K562 (cell line): ENCODE measurements around the gene CEP126. TPM values are rescaled to one million over a fixed set of nuclear protein-coding genes. Genes with fewer than 3 reads are reported as not detected.
A peak's percentile ranks its signal among the peaks of the same experiment; 100 is the strongest.

ENCODE experiments used
- ATAC-seq: fragments of 200-7000 bp; cut with Tn5 transposase; 3 replicates; pipeline ENCODE4 v1.9.1; 2020; ENCODE audit warnings: moderate library complexity
- BruUV-seq: library from RNA; stranded (reverse); fragments of 400-500 nt; replicated peaks from 2 replicates; lab custom pipeline; 2021; lab: Mats Ljungman, UMichigan
- CTCF ChIA-PET: fragments of 300-600 bp; formaldehyde crosslinking; extraction: SDS; loops from one replicate; lab custom pipeline; 2021; ENCODE audit warnings: low intra/inter-chr PET ratio; lab: Yijun Ruan, JAX
- POLR2A ChIA-PET: fragments of 300-600, 350-650 bp; sonication (Branson Sonifier 250); formaldehyde crosslinking; extraction: SDS; loops from one replicate; lab custom pipeline; 2021; ENCODE audit warnings: antibody characterized with exemption, inconsistent platforms; lab: Yijun Ruan, JAX
- DNase-seq, 4 experiments: peaks; one replicate each; pipeline versions ENCODE4 v3.0.0 to v3.0.0-alpha.2; 2011 to 2018; ENCODE audit warnings: low spot score in 3 of 4, mixed read lengths in 3 of 4; ENCODE audit errors: extremely low read depth in 1 of 4
- FAIRE-seq: peaks from 2 replicates; lab custom pipeline; 2011; peaks lifted over from hg19 to GRCh38; lab: Jason Lieb, UNC
- H2AFZ ChIP-seq: 2 replicates; pipeline ENCODE4 v1.6.0; 2011; ENCODE audit warnings: low read depth, low read length, control low read depth, inconsistent platforms
- H3K27ac ChIP-seq: fragments of 200-600 bp; 3 replicates; pipeline ENCODE4 v1.8.0; 2011; ENCODE audit warnings: low read depth, mild to moderate bottlenecking, control low read depth, inconsistent platforms, low read length, moderate library complexity, mixed read lengths; ENCODE audit errors: extremely low read depth
- H3K27me3 ChIP-seq, 2 experiments: fragments of 300-600 bp in 1 of 2; 2 replicates in 1 of 2; 3 replicates in 1 of 2; pipeline versions ENCODE4 v1.6.0 to v1.8.0; 2011; ENCODE audit warnings: inconsistent platforms in 2 of 2, low read length in 2 of 2, mild to moderate bottlenecking in 1 of 2, mixed read lengths in 1 of 2, moderate library complexity in 1 of 2; ENCODE audit not compliant: control insufficient read depth in 2 of 2, insufficient read depth in 2 of 2
- H3K36me3 ChIP-seq: fragments of 300-600 bp; 3 replicates; pipeline ENCODE4 v1.8.0; 2011; ENCODE audit warnings: mild to moderate bottlenecking, low read length, inconsistent platforms; ENCODE audit not compliant: control insufficient read depth, insufficient read depth
- H3K4me1 ChIP-seq, 2 experiments: fragments of 200-600 bp in 1 of 2; replicated peaks in 1 of 2; 2 replicates in 1 of 2; 3 replicates in 1 of 2; pipeline versions ENCODE4 v1.5.1 to v1.8.0; 2011; ENCODE audit warnings: inconsistent platforms in 2 of 2, low read length in 2 of 2, mild to moderate bottlenecking in 1 of 2, mixed read lengths in 1 of 2, moderate library complexity in 1 of 2; ENCODE audit not compliant: control insufficient read depth in 2 of 2, insufficient read depth in 2 of 2
- H3K4me2 ChIP-seq: 2 replicates; pipeline ENCODE4 v1.6.1; 2011; ENCODE audit warnings: low read length, control low read depth, inconsistent platforms, mixed read lengths; ENCODE audit not compliant: insufficient read depth
- H3K4me3 ChIP-seq: fragments of 200-600 bp; sonication (generic), shearing (Covaris generic); 2 replicates; pipeline ENCODE4 v1.5.1; 2016; ENCODE audit warnings: control low read depth, inconsistent platforms
- H3K79me2 ChIP-seq: fragments of 200-600 bp; 3 replicates; pipeline ENCODE4 v1.8.0; 2011; ENCODE audit warnings: low read length, inconsistent platforms; ENCODE audit not compliant: control insufficient read depth, insufficient read depth
- H3K9ac ChIP-seq, 2 experiments: 2 replicates each; pipeline versions ENCODE4 v1.6.0 to v1.6.1; 2011; ENCODE audit warnings: low read depth in 2 of 2, low read length in 2 of 2, control low read depth in 1 of 2, inconsistent platforms in 1 of 2, mild to moderate bottlenecking in 1 of 2, mixed read lengths in 1 of 2; ENCODE audit not compliant: insufficient read depth in 1 of 2
- H3K9me1 ChIP-seq: one replicate; pipeline ENCODE4 v1.6.0; 2011; ENCODE audit warnings: inconsistent platforms, mild to moderate bottlenecking, low read length, moderate library complexity; ENCODE audit not compliant: control insufficient read depth, insufficient read depth
- H3K9me3 ChIP-seq: replicated peaks from 2 replicates; pipeline ENCODE4 v1.5.1; 2011; ENCODE audit warnings: low read depth, low read length, inconsistent platforms; ENCODE audit not compliant: control insufficient read depth, insufficient read depth
- H4K20me1 ChIP-seq: replicated peaks from 2 replicates; pipeline ENCODE4 v1.6.1; 2011; ENCODE audit warnings: low read length, inconsistent platforms, mixed read lengths; ENCODE audit not compliant: control insufficient read depth, insufficient read depth
- ETS1 ChIP-seq: conservative IDR thresholded peaks from 2 replicates; pipeline ENCODE4 v1.6.1; 2011; ENCODE audit warnings: low read depth, mild to moderate bottlenecking, low read length; ENCODE audit not compliant: control insufficient read depth
- FOSL1 ChIP-seq: fragments of 200-800 bp; sonication (Bioruptor generic); conservative IDR thresholded peaks from 2 replicates; pipeline ENCODE4 v1.6.1; 2016; ENCODE audit warnings: missing genetic modification characterization, missing compliant biosample characterization
- JUN ChIP-seq, 2 experiments: sonication (generic) in 1 of 2; formaldehyde crosslinking in 1 of 2; IDR thresholded peaks; 2 replicates each; pipeline versions ENCODE4 v1.6.1 to v1.8.0; 2012 to 2022; ENCODE audit warnings: borderline replicate concordance in 2 of 2, mild to moderate bottlenecking in 2 of 2, improper control_type of control experiment in 1 of 2, low read depth in 1 of 2, low read length in 1 of 2, missing genetic modification reagents in 1 of 2
- JUND ChIP-seq, 2 experiments: IDR thresholded peaks; 2 replicates in 1 of 2; 3 replicates in 1 of 2; pipeline ENCODE4 v1.6.1; 2011; ENCODE audit warnings: borderline replicate concordance in 2 of 2, low read depth in 2 of 2, low read length in 2 of 2, improper control_type of control experiment in 1 of 2, missing biosample characterization in 1 of 2, missing genetic modification characterization in 1 of 2, missing genetic modification reagents in 1 of 2
- WGBS: fragments of 100-300 bp; shearing (Covaris generic); methylation state at CpG from one replicate; pipeline ENCODE4 v1.1.6; 2016; ENCODE audit warnings: low coverage, mixed read lengths; ENCODE audit not compliant: insufficient coverage; ENCODE audit errors: missing lambda C conversion rate; 5-methylcytosine and 5-hydroxymethylcytosine counted together
- in situ Hi-C: fragments of 300-500 bp; cut with MboI; formaldehyde crosslinking; loops from 4 replicates; pipeline ENCODE4 v1.15.0; 2018; ENCODE audit warnings: inconsistent platforms, mixed read lengths
- intact Hi-C: fragments of 100-400 bp; cut with micrococcal nuclease; formaldehyde crosslinking; loops from 2 replicates; pipeline ENCODE4 v1.14.2; 2022
- polyA plus RNA-seq, 8 experiments: library from polyadenylated mRNA; depleted of rRNA in 4 of 8; stranded (reverse) in 5 of 8; unstranded in 3 of 8; fragments of >200 nt; fragmentation: Nextera tagmentation in 2 of 8; fragmentation: Illumina TruSeq in 1 of 8; extraction: Ambion mirVana in 2 of 8; extraction: Trizol in 1 of 8; gene quantifications; 2 replicates each; pipeline versions ENCODE4 v1.2.1 to v1.2.3, GENCODE V29; 2011 to 2014; ENCODE audit warnings: inconsistent platforms in 1 of 8, missing spikeins in 1 of 8
- total RNA-seq, 7 experiments: library from RNA; depleted of rRNA in 6 of 7; stranded (reverse); fragments of >200 nt in 6 of 7; fragmentation: Illumina TruSeq in 2 of 7; extraction: Trizol in 2 of 7; gene quantifications; 2 replicates each; pipeline versions ENCODE4 v1.2.1 to v1.2.3, GENCODE V29; 2011 to 2021; ENCODE audit warnings: low replicate concordance in 1 of 7

Gene CEP126
- total and polyA plus RNA-seq, 9 of the 15 experiments (the other 6 are each of a cell fraction or from before 2014, with no cell fraction given), result 0.01 to 0.11 (median 0.07) TPM; not detected in 3

- under 1% methylated on average over 12 of the region's 12 CpGs for WGBS
- FAIRE-seq, result no peak
- POLR2A ChIA-PET, result no interaction called here
- peak; percentile 73 for ATAC-seq
- H3K9ac ChIP-seq, result no peak overlapping the region
- no peaks in the 10 kb centered on the region for H3K9me3 ChIP-seq
- in situ Hi-C loops (no loop called here), intact Hi-C loops (no loop called here)
- BruUV-seq, result no TSS peak
- no peak for TF ChIP-seq ETS1
- TF ChIP-seq JUND (IDR thresholded peaks at IDR 0.05; ENCODE audit: borderline replicate concordance, low read depth, low read length), result peak; percentile 28; the same call in 1 of the 2 replicates
- TF ChIP-seq JUND (tag; IDR thresholded peaks at IDR 0.05; ENCODE audit: borderline replicate concordance, low read depth, low read length), result peak; percentile 63; the same call in 1 of the 3 replicates
- TF ChIP-seq JUN (IDR thresholded peaks at IDR 0.05; ENCODE audit: borderline replicate concordance, low read depth, low read length), result no peak
- no peak for TF ChIP-seq JUN (CRISPR knock-in tag; IDR thresholded peaks at IDR 0.05; ENCODE audit: borderline replicate concordance)
- TF ChIP-seq FOSL1 (tag), result peak; percentile 64
- H4K20me1 ChIP-seq, result no peaks in the 10 kb centered on the region
- no peak overlapping the region for H3K27ac ChIP-seq
- no peaks in the 10 kb centered on the region for H3K36me3 ChIP-seq
- peak in 3 of 4 experiments; percentile 9 to 27 (median 18) for DNase-seq
- no peak overlapping the region for H3K4me3 ChIP-seq
- CTCF ChIA-PET, result no interaction called here
- H3K4me1 ChIP-seq, result no peaks in the 10 kb centered on the region
- H3K9me1 ChIP-seq, result no peaks in the 10 kb centered on the region
- no peak overlapping the region for H2AFZ ChIP-seq
- H3K79me2 ChIP-seq, result no peaks in the 10 kb centered on the region
- no peaks in the 10 kb centered on the region for H3K27me3 ChIP-seq
- no peak overlapping the region for H3K4me2 ChIP-seq
Observed at GRCh38 chr11:102010776-102011494, 96.1 kb downstream of the CEP126 start.
